Uterus (tissue), 4 donors: ENCODE data around the gene FIZ1. TPM values are rescaled to one million over a fixed set of nuclear protein-coding genes. Genes with fewer than 3 reads are reported as not detected.

Experiments used
- DNase-seq, 2 donors: peaks; one replicate each; pipeline ENCODE4 v3.0.0-alpha.2; 2019 to 2020
- H3K27ac ChIP-seq, 2 donors: fragments of 200-600 bp; sonication (generic); 1 replicate in 1 of 2; 2 replicates in 1 of 2; pipeline ENCODE4 v1.5.1; 2016 to 2018
- H3K27me3 ChIP-seq, 2 donors: fragments of 200-600 bp; sonication (generic); one replicate each; pipeline ENCODE4 v1.5.1; 2018 to 2019; ENCODE audit warnings: control low read depth in 1 of 2
- H3K36me3 ChIP-seq, 2 donors: fragments of 200-600 bp; sonication (generic); one replicate each; pipeline ENCODE4 v1.5.1; 2019; ENCODE audit warnings: control low read depth in 1 of 2
- H3K4me1 ChIP-seq, 2 donors: fragments of 200-600 bp; sonication (generic); one replicate each; pipeline ENCODE4 v1.5.1; 2018 to 2019; ENCODE audit warnings: control low read depth in 1 of 2
- H3K4me3 ChIP-seq, 2 donors: fragments of 200-600 bp; sonication (generic); 1 replicate in 1 of 2; 2 replicates in 1 of 2; pipeline ENCODE4 v1.5.1; 2018 to 2019; ENCODE audit warnings: mild to moderate bottlenecking in 1 of 2
- H3K9me3 ChIP-seq, 2 donors: fragments of 200-600 bp; sonication (generic); one replicate each; pipeline ENCODE4 v1.5.1; 2019; ENCODE audit warnings: control low read depth in 1 of 2
- CTCF ChIP-seq, 4 experiments: fragments of 200-600 bp in 2 of 4; fragments of 450-650 bp in 2 of 4; sonication (generic) in 2 of 4; IDR thresholded peaks; one replicate each; pipeline ENCODE4 v1.5.1; 2016 to 2019; ENCODE audit warnings: antibody characterized with exemption in 4 of 4, mild to moderate bottlenecking in 2 of 4, moderate library complexity in 1 of 4
- POLR2A ChIP-seq, 2 donors: fragments of 450-650 bp; IDR thresholded peaks; one replicate each; pipeline ENCODE4 v1.6.1; 2016; ENCODE audit warnings: antibody characterized with exemption in 2 of 2, mild to moderate bottlenecking in 1 of 2, moderate library complexity in 1 of 2
- intact Hi-C: fragments of 100-400 bp; cut with DNase I; formaldehyde crosslinking; loops from one replicate; pipeline ENCODE4 v1.15.1; 2023; ENCODE audit warnings: low total_unique reads
- total RNA-seq, 4 donors: library from RNA; depleted of rRNA in 3 of 4; stranded (reverse); fragments of >200 nt in 3 of 4; gene quantifications; one replicate each; pipeline versions ENCODE4 v1.1.0 to v1.2.4, GENCODE V29; 2014 to 2023
- donor health status: DM: yes; HTN: yes; CAD: no.

Gene FIZ1
- total RNA-seq, 4 donors from 2014 or later, result 0.26 to 19.3 (median 2.4) TPM

- no peak overlapping the region for H3K27ac ChIP-seq
- no peak overlapping the region for H3K4me3 ChIP-seq
- intact Hi-C loops, result no loop called here
Observed at GRCh38 chr19:55567708-55568328, 31.5 kb downstream of the FIZ1 start.

GRCh38 chr19:55566823-55567222, 32.5 kb downstream of the FIZ1 start:
- DNase-seq, result no peak
- no peaks in the 10 kb centered on the region for H3K36me3 ChIP-seq
- H3K4me3 ChIP-seq, result no peak overlapping the region
- no peaks in the 10 kb centered on the region for H3K9me3 ChIP-seq
- no peak overlapping the region for H3K27ac ChIP-seq
- no peak for TF ChIP-seq POLR2A (IDR thresholded peaks at IDR 0.05)
- no peak for TF ChIP-seq CTCF (IDR thresholded peaks at IDR 0.05)
- H3K27me3 ChIP-seq, result no peaks in the 10 kb centered on the region
- intact Hi-C loops, result no loop called here
- no peaks in the 10 kb centered on the region for H3K4me1 ChIP-seq

More at GRCh38 chr19:55567708-55568328, 31.5 kb downstream of the FIZ1 start:
- Histone ChIP-seq H3K9me3 (no peaks in the 10 kb centered on the region), H3K4me1 (no peaks in the 10 kb centered on the region), H3K36me3 (no peaks in the 10 kb centered on the region), H3K27me3 (no peaks in the 10 kb centered on the region)
- TF ChIP-seq POLR2A (IDR thresholded peaks at IDR 0.05), result no peak
- TF ChIP-seq CTCF (IDR thresholded peaks at IDR 0.05), result no peak
- DNase-seq, result no peak

- peak; percentile 69 to 84 for DNase-seq
- no peaks in the 10 kb centered on the region for H3K4me1 ChIP-seq
- no peaks in the 10 kb centered on the region for H3K36me3 ChIP-seq
- H3K27me3 ChIP-seq, result no peaks in the 10 kb centered on the region
- no peaks in the 10 kb centered on the region for H3K9me3 ChIP-seq
- peak overlapping the region; percentile 45 to 81 for H3K27ac ChIP-seq
- intact Hi-C loops, result no loop called here
- no peak overlapping the region for H3K4me3 ChIP-seq
- TF ChIP-seq POLR2A (IDR thresholded peaks at IDR 0.05), result peak in 1 of 2 donors; percentile 31
- TF ChIP-seq CTCF (IDR thresholded peaks at IDR 0.05), result no peak
Observed at GRCh38 chr19:55563261-55563690, 36.0 kb downstream of the FIZ1 start.

- no peak overlapping the region for H3K27ac ChIP-seq
- H3K4me1 ChIP-seq, result no peaks in the 10 kb centered on the region
- H3K4me3 ChIP-seq, result no peak overlapping the region
- H3K9me3 ChIP-seq, result no peaks in the 10 kb centered on the region
- no peak for DNase-seq
- TF ChIP-seq POLR2A (IDR thresholded peaks at IDR 0.05) (no peak), CTCF (IDR thresholded peaks at IDR 0.05) (no peak)
- intact Hi-C loops, result no loop called here
- no peaks in the 10 kb centered on the region for H3K27me3 ChIP-seq
- H3K36me3 ChIP-seq, result no peaks in the 10 kb centered on the region
Observed at GRCh38 chr19:55559684-55560083, 39.6 kb downstream of the FIZ1 start.

- intact Hi-C loops, result no loop called here
- DNase-seq, result no peak
- H3K27me3 ChIP-seq, result no peaks in the 10 kb centered on the region
Observed at GRCh38 chr19:55554741-55555152, 44.6 kb downstream of the FIZ1 start.

More at GRCh38 chr19:55554741-55555152, 44.6 kb downstream of the FIZ1 start:
- Histone ChIP-seq H3K4me3 (no peak overlapping the region), H3K36me3 (no peaks in the 10 kb centered on the region), H3K4me1 (peaks cover 0 to 5% of the 10 kb centered on the region in 2 donors), H3K27ac (no peak overlapping the region), H3K9me3 (no peaks in the 10 kb centered on the region)
- TF ChIP-seq CTCF (IDR thresholded peaks at IDR 0.05) (no peak), POLR2A (IDR thresholded peaks at IDR 0.05) (no peak)
